ELF-1 (cell line): ENCODE results near the gene LAMB3.
A peak's percentile ranks its signal among the peaks of the same experiment; 100 is the strongest.

Experiments used
- DNase-seq: peaks from one replicate; pipeline ENCODE4 v3.0.0-alpha.2; 2016; ENCODE audit warnings: low read depth, low spot score

LAMB3 gene

DNA sequence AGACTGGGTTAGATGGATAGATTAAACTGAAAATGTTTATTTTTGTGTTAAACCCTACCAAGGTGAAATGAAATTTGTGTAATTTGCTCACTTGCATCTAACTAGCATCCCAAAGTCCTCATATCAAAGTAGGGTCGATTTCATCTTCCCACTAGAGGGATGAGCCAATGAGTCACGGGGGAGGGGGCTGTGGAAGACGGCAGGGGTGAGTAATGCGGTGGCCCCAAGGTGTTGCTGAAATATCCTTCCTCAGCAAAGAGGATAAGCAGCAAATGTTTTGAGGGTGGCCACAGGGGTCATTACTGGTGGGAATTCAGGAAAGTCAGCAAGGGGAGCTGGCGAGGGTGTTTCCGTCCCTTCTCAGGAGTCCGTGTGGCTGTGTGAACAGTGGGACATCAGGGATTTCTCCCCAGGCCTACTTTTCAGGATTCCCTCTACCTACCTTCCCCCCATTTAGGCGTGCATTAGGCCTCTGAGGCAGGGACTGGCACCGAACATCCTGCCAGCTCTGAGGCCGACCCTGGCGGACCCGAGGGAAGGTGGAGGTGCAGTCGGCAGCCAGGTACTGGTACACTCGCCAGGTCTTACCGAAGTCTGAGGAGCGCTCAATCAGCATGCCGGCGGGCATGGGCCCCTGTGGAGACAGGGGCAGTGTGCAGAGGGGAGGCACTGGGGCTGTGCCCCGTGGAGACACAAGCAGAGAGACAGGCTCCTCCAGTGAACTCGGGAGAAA, 18.1 kb downstream of the LAMB3 start:
- DNase-seq, result no peak

DNA sequence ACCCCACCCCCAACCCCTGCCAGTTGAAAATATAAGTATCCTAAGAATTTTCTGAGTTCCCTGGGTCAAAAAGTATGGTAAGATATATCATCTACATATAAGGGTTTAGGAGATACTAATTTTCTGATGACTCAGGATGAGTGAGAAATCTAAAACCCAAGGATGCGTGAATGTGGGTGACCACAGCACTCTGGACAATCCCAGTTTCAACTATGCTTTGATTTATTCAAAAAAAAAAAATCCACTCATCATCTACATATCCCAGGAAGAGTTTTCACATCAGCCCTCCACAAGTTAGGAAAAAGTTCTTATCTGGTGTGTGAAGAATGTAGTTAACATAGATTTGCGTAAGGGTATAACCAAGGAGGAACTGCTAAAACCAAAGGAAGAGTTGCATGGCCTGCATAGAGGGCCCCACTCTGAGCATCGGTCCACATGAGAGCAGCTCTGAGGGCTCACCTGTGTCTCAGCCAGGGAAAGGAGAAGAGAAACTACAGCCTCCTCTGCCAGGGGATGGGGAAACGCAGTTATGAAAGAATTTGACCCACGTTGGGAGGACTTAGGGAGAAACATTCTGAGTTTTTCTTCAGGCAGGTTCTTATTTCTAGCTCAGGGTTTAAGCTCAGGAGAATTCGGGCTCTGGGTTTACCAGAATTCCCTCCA, 18.8 kb downstream of the LAMB3 start:
- DNase-seq, result no peak

- DNase-seq, result no peak
Observed at GRCh38 chr1:209630383-209631225, 21.6 kb downstream of the LAMB3 start.

DNA sequence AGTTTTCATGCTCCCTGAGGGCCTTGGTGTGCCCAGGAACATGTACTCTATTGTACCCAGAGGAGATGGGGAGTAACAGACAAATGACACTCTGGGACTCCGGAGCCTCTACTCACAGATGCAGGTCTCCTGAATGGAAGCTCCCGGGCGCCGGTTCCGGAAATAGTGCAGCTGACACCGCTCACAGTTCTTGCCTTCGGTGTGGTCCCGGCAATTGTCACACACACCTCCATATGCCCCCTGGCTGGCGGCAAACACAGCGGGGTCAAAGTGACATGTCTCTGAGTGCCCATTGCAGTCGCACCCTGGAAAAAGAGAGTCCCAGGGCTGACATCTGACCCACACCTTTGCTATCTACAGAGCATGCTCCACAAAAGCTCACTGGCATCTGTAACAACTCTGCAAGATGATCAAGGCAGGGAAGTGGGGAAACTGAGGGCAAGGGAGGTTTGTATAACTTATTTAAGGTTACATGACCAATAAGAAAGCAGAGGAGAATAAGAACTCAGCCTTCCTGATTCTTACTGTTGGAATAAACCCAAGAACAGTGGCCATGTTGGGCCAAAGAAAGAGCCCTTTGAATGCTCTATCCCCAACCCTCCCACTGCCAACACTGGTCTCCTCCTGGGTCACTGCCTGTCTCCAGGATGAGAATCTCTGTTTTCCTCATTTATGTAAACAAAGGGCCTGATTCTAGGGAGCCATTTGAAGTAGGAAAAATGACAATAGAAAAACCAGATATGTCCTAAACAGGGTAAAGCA, 22.4 kb downstream of the LAMB3 start:
- no peak for DNase-seq

DNA sequence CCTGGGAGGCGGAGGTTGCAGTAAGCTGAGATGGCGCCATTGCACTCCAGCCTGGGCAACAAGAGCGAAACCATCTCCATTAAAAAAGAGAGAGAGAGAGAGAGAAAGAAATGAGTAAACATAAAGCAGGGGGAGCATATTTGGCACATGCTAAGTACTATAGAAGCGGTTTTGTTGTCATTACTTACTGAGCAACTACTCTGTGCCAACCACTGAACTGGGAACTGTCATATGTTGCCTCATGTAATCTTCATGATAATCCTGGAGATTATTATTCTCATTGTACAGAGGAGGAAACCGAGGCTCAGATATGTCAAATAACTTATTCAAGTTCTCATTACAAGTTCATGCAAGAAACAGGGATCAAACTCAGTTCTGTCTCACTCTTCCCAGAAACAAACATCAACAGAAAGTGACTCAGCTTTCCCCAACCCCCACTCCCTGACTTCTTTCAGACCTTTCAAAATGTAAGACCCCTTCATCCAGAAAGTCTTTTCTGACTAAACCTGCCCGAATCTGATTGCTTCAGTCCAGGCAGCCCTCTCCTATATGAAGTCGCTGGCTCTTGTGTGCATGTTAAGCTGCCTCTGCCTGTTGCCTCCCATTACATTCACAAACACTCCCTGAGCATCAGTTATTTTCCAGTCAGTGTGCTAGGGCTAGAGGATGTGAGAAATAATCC, 23.5 kb downstream of the LAMB3 start:
- no peak for DNase-seq

GRCh38 chr1:209627732-209628196, 24.5 kb downstream of the LAMB3 start:
- peak; percentile 94 for DNase-seq

- DNase-seq, result no peak
Observed at GRCh38 chr1:209627027-209627731, 25.0 kb downstream of the LAMB3 start.

DNA sequence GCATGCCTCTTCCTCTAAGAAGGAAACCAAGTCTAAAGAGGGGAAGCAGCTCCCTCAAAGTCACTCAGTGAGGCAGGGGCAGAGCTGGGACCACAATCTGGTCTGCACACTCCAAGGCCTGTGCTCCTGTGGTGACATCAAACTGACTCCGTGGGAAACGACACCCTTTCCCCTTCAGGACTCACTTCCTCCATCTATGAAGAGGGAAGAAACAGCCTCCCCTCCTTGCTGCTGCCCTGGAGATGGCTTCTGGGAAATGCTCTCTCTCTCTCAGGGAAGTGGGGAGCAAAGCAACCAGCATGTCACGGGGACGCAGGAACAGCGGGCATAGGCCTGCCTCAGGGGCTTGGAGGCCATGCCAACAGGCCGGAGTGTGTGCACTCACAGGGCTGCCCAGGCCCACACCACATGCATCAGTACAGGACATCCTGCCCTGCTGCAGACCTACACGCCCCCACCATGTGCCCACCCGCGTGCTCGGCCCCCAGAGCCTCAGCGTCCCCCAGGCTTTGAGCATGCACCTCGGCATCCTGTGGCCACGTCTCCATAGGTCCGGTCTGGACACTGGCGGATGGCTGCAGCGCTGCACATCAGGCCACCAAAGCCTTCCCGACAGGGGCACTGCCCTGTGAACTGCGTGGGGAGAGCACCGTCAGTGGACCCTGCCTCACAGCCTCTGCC, 25.7 kb downstream of the LAMB3 start:
- no peak for DNase-seq

DNA sequence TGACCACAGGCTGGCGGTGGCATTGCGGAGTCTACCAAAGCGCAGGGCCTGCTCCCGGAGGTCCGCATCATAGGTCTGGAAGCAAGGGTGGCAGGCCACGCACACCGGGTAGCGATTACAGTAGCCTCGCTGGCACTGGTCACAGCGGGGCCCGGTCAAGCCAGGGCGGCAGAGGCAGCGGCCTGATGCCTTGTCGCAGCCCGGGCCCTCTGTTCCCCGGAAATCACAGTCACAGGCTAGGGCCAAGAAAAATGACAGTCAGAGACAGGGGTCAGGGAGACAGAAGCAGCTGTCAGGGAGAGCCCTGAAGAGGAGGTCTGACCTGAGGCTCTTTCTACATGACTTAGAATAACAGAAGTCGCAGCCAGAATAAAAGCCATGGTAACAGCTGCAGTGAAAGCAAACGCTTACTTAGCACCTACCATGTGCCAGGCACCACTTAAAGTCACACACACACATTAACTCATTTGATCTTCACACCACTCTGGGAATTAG, 26.4 kb downstream of the LAMB3 start:
- no peak for DNase-seq

GRCh38 chr1:209624558-209625549, 27.4 kb downstream of the LAMB3 start:
- no peak for DNase-seq

DNA sequence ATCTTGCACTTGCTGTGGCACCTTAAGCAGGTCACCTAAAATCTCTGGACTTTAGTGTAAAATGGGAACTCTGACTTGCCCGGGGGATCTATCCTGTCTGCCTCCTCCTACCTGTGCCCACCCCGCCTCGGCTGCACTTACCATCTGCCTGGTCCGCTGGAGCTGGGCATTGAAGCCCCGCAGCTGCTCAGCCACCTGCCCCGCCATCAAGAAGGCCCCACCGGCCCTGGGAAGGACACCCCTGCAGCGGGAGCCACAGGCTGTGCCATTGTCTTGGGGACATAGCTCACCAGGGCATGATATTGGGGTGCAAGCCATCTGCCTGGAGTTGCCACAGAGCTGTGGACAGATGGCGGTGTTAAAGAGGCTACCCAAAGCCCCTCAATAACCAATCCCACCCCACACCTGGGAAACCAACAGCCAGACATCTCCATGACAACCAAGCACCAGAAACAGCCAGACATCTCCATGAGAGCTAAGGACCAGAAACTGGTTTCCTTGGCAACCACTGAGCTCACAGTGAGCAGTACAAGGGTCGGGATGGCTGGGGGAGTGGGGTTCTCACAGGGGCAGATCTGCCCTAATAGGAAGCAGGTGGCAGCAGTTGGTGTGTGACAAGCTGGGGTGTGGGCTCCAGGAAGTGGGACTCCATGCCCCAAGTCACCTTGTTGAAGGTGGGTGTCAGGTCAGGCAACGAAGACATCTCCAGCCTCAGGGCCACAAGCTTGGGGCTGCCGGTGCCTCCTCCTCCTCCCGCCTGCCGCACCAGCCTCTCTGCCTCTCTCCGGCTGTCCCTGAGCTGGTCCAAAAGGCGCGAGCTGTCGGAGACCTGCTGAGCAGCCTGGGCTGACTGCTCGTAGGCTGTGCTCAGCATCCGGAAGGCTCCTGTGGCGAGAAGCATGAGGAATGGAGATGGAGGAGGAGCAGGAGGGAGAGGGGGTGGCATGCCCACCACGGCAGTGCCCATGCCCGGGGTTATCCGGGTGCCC, 29.1 kb downstream of the LAMB3 start:
- DNase-seq, result no peak

DNA sequence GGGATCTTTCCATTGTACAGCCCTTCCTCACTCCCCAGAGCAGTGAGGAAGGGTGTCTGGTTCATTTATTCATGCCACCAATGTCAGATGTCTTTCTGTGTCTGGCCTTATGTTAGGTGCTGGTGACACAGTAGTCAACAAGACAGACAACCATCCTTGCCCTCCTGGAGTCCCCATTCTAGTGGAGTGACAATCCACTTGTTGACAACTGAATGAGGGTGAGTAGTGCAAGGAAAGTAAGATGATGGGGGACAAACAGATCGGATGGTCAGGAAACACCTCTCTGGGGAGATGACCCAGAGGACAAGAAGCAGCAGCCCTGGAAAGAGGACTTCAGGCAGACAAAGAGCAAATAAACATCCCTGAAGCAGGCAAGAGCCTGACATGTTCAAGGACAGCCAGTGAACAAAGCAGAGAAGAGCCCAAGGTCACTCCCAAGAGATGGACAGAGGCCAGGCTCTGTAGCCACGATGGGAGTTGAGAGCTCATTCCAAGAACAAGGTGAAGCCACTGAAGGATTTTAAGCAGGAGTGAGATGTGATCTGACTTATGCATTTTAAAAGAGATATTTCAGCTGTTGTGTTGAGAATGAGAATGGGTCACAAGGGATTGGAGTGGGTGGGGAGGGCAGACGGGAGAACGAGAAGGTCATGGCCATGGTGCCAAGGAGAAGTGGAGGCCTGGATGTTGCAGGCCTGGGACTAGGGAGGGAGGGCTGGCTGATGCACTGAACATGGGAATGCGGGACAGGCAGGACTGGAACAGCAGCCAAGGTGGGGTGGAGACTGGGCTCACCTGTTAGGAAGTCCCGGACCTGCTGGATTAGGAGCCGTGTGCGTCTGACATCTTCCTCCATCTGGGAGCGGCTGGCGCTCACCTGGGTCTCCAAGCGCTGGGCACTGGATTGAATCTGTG, 30.2 kb downstream of the LAMB3 start:
- no peak for DNase-seq

- DNase-seq, result no peak
Observed at GRCh38 chr1:209621286-209621685, 30.9 kb downstream of the LAMB3 start.

DNA sequence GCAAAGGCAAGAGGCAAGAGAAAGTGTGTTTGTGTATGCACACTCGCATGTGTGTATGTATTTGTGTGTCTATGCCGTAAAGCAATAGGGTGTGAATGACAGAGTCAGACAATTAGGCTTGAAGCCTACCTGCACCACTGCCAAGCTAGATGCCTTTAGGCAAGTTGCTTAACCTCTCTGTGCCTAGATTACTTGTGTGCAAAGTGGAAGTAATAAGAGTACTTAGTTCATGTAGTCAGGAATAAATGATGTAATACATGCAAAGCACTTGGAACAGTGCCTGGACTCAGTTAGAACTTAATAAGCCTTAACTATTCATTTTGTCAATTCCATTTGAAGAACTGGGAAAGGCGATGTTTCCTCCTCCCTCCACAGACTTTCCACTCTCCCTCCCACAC, 31.7 kb downstream of the LAMB3 start:
- DNase-seq, result no peak

DNA sequence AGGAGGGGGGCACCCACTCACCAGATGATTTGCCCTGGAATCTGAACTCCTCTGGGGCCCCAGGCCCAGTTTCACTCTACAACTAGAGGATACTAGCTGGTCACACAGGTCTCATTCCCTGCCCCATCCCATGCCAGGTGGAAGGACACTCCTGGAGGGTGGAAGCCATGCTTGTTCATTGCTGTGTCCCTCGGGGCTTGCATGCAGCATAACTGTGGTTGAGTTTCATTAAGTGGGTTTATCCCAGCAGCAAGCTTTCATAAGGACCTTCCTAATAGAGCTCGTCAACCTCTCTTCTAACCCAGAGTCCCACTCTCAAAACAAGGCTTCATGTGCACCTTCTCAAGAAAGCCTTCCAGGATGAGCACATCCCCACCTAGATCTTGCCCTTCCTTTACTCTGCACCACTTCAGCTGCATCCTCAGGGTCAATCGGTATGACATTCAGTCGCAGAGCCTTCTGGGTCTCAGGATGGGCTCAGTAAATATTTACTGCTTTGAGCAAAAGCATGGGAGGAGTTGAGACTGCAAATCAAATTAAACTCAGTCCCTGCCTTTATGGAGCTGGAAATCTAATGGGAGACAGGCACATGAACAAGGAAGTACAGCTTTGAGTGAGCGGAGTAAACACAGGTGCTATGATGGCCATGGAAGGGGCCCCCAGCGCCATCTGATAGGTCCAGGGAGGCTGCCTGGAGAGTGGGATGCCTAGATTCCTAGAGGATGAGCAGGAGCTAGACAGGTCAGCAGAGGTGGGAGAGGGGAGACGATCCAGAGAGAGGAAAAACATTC, 32.3 kb downstream of the LAMB3 start:
- no peak for DNase-seq
